GM12878 (cell line): ENCODE results near the gene PDE6G. TPM values are rescaled to one million over a fixed set of nuclear protein-coding genes. Genes with fewer than 3 reads are reported as not detected.

ENCODE experiments used
- ATAC-seq: fragments of 200-7000 bp; cut with Tn5 transposase; 3 replicates; pipeline ENCODE4 v1.9.1; 2020; ENCODE audit warnings: mild to moderate bottlenecking, moderate library complexity
- BruUV-seq: library from RNA; stranded (reverse); fragments of 400-500 nt; replicated peaks from 2 replicates; lab custom pipeline; 2021; lab: Mats Ljungman, UMichigan
- CTCF ChIA-PET: fragments of 300-600 bp; sonication (Branson Sonifier 250); formaldehyde crosslinking; extraction: SDS; loops from one replicate; lab custom pipeline; 2021; ENCODE audit warnings: inconsistent platforms; lab: Yijun Ruan, JAX
- POLR2A ChIA-PET: fragments of 350-600 bp; formaldehyde crosslinking; extraction: SDS; loops from one replicate; lab custom pipeline; 2021; ENCODE audit warnings: inconsistent platforms; lab: Charles Lee
- RAD21 ChIA-PET: fragments of 300-600 bp; sonication (Branson Sonifier 250); formaldehyde crosslinking; loops from one replicate; lab custom pipeline; 2023; ENCODE audit warnings: antibody characterized with exemption; ENCODE audit not compliant: unreplicated experiment; lab: Charles Lee
- SMC1A ChIA-PET: fragments of 300-600 bp; sonication (Branson Sonifier 250); formaldehyde crosslinking; loops from one replicate; lab custom pipeline; 2023; ENCODE audit not compliant: unreplicated experiment, uncharacterized antibody; lab: Charles Lee
- DNase-seq: peaks from one replicate; pipeline ENCODE4 v3.0.0-alpha.2; 2011; ENCODE audit warnings: low read depth, low spot score
- FAIRE-seq: peaks from 3 replicates; lab custom pipeline; 2011; peaks lifted over from hg19 to GRCh38; lab: Jason Lieb, UNC
- H2AFZ ChIP-seq: 2 replicates; pipeline ENCODE4 v1.6.0; 2011; ENCODE audit warnings: low read depth, low read length, control low read depth; ENCODE audit not compliant: control insufficient read depth
- H3K27ac ChIP-seq: 2 replicates; pipeline ENCODE4 v1.5.1; 2011; ENCODE audit warnings: control low read depth; ENCODE audit not compliant: control insufficient read depth, insufficient read depth
- H3K27me3 ChIP-seq, 2 experiments: replicated peaks in 1 of 2; 2 replicates each; pipeline versions ENCODE4 v1.6.0 to v1.6.1; 2011; ENCODE audit warnings: low read length in 1 of 2; ENCODE audit not compliant: control insufficient read depth in 2 of 2, insufficient read depth in 2 of 2
- H3K36me3 ChIP-seq, 2 experiments: 2 replicates each; pipeline ENCODE4 v1.5.1; 2011; ENCODE audit warnings: low read length in 1 of 2; ENCODE audit not compliant: control insufficient read depth in 2 of 2, insufficient read depth in 2 of 2
- H3K4me1 ChIP-seq: 2 replicates; pipeline ENCODE4 v1.6.1; 2011; ENCODE audit warnings: mild to moderate bottlenecking, low read length, moderate library complexity, mixed read lengths; ENCODE audit not compliant: control insufficient read depth, insufficient read depth
- H3K4me2 ChIP-seq: 2 replicates; pipeline ENCODE4 v1.6.0; 2011; ENCODE audit warnings: control low read depth; ENCODE audit not compliant: control insufficient read depth, insufficient read depth
- H3K4me3 ChIP-seq: fragments of 200-600 bp; sonication (generic); 2 replicates; pipeline ENCODE4 v1.5.1; 2016
- H3K79me2 ChIP-seq: 2 replicates; pipeline ENCODE4 v1.6.0; 2011; ENCODE audit warnings: low read length; ENCODE audit not compliant: control insufficient read depth, insufficient read depth
- H3K9ac ChIP-seq: 2 replicates; pipeline ENCODE4 v1.8.0; 2011; ENCODE audit warnings: low read length, control low read depth, mixed read lengths; ENCODE audit not compliant: control insufficient read depth, insufficient read depth
- H3K9me3 ChIP-seq: replicated peaks from 3 replicates; pipeline ENCODE4 v1.5.1; 2011; ENCODE audit warnings: mild to moderate bottlenecking, low read length; ENCODE audit not compliant: control insufficient read depth, insufficient read depth
- H4K20me1 ChIP-seq: 2 replicates; pipeline ENCODE4 v1.6.0; 2011; ENCODE audit not compliant: control insufficient read depth, insufficient read depth
- CBX3 ChIP-seq: fragments of 200-600 bp; sonication (generic); IDR thresholded peaks from 2 replicates; pipeline ENCODE4 v1.6.1; 2016; ENCODE audit warnings: low read depth, borderline replicate concordance
- NFIC ChIP-seq: IDR thresholded peaks from 2 replicates; pipeline ENCODE4 v1.6.1; 2012; ENCODE audit warnings: low read depth, mild to moderate bottlenecking, inconsistent platforms, low read length, moderate library complexity
- WGBS: methylation state at CpG from one replicate; pipeline ENCODE4 v1.1.6; 2016; ENCODE audit warnings: low lambda C conversion rate; ENCODE audit not compliant: insufficient replicate concordance, insufficient coverage; ENCODE audit errors: missing lambda C conversion rate; 5-methylcytosine and 5-hydroxymethylcytosine counted together
- in situ Hi-C: fragments of 300-500 bp; cut with MboI; formaldehyde crosslinking; loops from 9 replicates; pipeline ENCODE4 v1.14.3; 2018; ENCODE audit warnings: mixed read lengths
- intact Hi-C: fragments of 100-400 bp; cut with micrococcal nuclease; formaldehyde crosslinking; loops from one replicate; pipeline ENCODE4 v1.14.2; 2022; ENCODE audit not compliant: unreplicated experiment
- polyA plus RNA-seq, 11 experiments: library from polyadenylated mRNA; depleted of rRNA in 4 of 11; unstranded in 6 of 11; stranded (reverse) in 5 of 11; fragments of >200 nt; fragmentation: Nextera tagmentation in 4 of 11; fragmentation: Illumina TruSeq in 1 of 11; extraction: Ambion mirVana in 4 of 11; extraction: Trizol in 1 of 11; gene quantifications; 1 replicate in 1 of 11; 2 replicates in 10 of 11; pipeline versions ENCODE4 v1.2.1 to v1.2.3, GENCODE V29; 2011 to 2016; ENCODE audit warnings: inconsistent platforms in 2 of 11, missing spikeins in 2 of 11, low read depth in 1 of 11
- total RNA-seq, 4 experiments: library from RNA; depleted of rRNA in 3 of 4; stranded (reverse); fragments of >200 nt in 3 of 4; fragmentation: Illumina TruSeq in 1 of 4; extraction: Trizol in 1 of 4; gene quantifications; 2 replicates each; pipeline versions ENCODE4 v1.2.1 to v1.2.3, GENCODE V29; 2013 to 2021
- TF ChIP-seq, protein P1 (sequence below): fragments of 450-650 bp; IDR thresholded peaks from 2 replicates; pipeline ENCODE4 v1.6.1; 2018; ENCODE audit warnings: mild to moderate bottlenecking, low read depth, moderate library complexity; ENCODE audit not compliant: partially characterized antibody

The PDE6G gene
- total and polyA plus RNA-seq, 10 of the 15 experiments (the other 5 are each of a cell fraction or from before 2014, with no cell fraction given): 0.55 to 12.1 (median 4.3) TPM

DNA sequence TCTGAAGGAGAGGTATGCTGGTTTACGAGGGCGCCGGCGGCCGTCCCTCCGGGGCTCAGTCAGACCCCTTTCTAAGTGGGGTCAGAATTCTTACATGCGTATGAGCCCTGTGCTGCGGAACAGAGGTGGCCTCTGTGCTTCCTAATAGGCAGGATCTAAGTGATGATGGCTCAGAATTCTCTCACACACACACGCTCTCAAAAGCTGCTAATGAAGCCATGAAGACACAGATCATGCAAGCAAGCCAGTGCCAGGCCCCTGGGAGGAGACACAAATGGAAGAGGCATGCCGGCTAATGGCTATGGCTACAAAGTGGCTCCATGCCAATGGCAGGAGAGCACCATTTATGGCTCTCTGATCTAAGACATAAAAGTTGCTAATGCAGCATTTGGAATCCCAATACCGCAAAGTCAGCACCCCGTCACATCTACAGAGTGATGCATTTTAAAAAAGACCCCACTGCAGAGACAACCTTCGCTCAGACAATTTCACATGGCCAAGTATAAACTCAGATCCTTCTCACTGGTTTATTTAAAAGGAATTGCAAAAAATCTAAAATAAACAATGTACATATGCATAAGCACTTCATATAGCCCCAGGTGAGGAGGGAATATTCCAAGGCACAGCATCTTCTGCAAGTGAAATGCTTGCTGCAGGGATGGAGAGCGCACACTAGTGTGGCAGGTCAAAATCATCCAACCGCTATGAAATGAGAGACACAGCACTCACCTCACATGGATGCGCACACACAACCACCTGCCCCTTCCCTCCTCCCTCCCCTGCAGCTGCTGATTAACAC is 44.0 kb downstream of the PDE6G start:
- ChIA-PET POLR2A (interaction anchor here (0.6 to 1.0 kb wide), 2 partner anchors 9 to 60 kb away, joined by 3 read pairs; partner anchors contain the start of gene FAAP100), SMC1A (no interaction called here), CTCF (interaction anchor here (1.0 kb wide), 1 partner anchor 11 kb away, joined by 3 read pairs; no protein-coding TSS in a partner anchor)
- DNase-seq (no peak), FAIRE-seq (no peak), ATAC-seq (no peak)
- intact Hi-C loops: no loop called here
- no peak overlapping the region for H3K4me2 ChIP-seq
- H3K36me3 ChIP-seq: peaks cover 22 to 28% of the 10 kb centered on the region in 2 experiments
- BruUV-seq: no TSS peak
- no peak overlapping the region for H3K9ac ChIP-seq
- no peaks in the 10 kb centered on the region for H3K4me1 ChIP-seq
- H3K27ac ChIP-seq: no peak overlapping the region
- in situ Hi-C loops: no loop called here
- H3K4me3 ChIP-seq: no peak overlapping the region
- H3K27me3 ChIP-seq: no peaks in the 10 kb centered on the region
- WGBS: 91% methylated on average over 15 of the region's 16 CpGs
- TF ChIP-seq CBX3: no peak
- TF ChIP-seq, protein P1, sequence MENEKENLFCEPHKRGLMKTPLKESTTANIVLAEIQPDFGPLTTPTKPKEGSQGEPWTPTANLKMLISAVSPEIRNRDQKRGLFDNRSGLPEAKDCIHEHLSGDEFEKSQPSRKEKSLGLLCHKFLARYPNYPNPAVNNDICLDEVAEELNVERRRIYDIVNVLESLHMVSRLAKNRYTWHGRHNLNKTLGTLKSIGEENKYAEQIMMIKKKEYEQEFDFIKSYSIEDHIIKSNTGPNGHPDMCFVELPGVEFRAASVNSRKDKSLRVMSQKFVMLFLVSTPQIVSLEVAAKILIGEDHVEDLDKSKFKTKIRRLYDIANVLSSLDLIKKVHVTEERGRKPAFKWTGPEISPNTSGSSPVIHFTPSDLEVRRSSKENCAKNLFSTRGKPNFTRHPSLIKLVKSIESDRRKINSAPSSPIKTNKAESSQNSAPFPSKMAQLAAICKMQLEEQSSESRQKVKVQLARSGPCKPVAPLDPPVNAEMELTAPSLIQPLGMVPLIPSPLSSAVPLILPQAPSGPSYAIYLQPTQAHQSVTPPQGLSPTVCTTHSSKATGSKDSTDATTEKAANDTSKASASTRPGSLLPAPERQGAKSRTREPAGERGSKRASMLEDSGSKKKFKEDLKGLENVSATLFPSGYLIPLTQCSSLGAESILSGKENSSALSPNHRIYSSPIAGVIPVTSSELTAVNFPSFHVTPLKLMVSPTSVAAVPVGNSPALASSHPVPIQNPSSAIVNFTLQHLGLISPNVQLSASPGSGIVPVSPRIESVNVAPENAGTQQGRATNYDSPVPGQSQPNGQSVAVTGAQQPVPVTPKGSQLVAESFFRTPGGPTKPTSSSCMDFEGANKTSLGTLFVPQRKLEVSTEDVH: no peak
- TF ChIP-seq NFIC: no peak
- TF ChIP-seq, all 136 proteins: peak for 0
- Histone ChIP-seq H2AFZ (no peak overlapping the region), H3K79me2 (peaks cover 3% of the 10 kb centered on the region; the same call in 1 of the 2 replicates), H3K9me3 (no peaks in the 10 kb centered on the region), H4K20me1 (no peaks in the 10 kb centered on the region)
- RAD21 ChIA-PET: no interaction called here
